ENCODE measurements around the gene PANX1. TPM values are rescaled to one million over a fixed set of nuclear protein-coding genes. Genes with fewer than 3 reads are reported as not detected.

PANX1 gene, protein sequence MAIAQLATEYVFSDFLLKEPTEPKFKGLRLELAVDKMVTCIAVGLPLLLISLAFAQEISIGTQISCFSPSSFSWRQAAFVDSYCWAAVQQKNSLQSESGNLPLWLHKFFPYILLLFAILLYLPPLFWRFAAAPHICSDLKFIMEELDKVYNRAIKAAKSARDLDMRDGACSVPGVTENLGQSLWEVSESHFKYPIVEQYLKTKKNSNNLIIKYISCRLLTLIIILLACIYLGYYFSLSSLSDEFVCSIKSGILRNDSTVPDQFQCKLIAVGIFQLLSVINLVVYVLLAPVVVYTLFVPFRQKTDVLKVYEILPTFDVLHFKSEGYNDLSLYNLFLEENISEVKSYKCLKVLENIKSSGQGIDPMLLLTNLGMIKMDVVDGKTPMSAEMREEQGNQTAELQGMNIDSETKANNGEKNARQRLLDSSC
- total RNA-seq, result 10 to 100 TPM; 10.9 to 12.5 TPM

DNA sequence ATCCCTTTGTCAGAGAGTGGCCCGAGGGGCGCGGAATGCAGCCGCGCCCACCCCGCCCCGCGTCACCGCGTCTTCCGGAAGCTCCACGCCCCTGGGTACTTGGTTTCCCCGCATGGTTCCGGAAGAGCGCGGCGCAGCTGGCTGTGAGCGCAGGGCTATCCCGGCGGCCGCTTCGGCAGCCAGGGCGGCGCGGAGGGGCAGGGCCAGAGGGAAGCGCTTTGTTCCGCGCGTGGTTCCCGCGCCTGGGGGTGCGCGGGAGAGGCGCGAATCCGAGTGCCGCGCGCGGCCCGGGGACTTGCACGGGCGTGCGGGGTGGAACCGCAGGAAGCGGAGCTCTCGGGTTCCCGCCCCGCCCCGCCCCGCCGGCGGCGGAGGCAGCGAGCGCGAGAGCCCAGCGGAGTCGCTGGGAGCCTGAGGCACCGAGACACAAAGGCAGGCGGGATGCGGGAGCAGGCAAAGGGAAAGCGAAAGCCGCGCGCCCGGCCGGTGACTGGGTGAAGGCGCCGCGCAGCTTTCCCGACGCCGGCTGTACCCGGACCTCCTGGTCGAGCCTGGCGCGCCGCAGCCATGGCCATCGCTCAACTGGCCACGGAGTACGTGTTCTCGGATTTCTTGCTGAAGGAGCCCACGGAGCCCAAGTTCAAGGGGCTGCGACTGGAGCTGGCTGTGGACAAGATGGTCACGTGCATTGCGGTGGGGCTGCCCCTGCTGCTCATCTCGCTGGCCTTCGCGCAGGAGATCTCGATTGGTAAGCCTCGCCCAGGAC lies at the start of gene PANX1:
Gene PANX1 (plus strand): TSS at position 96 of the 766 bp plus-strand sequence. CDS start 472 bp downstream, at position 568.

Other genes with a start within 250 kb of the PANX1 start
- not detected for gene HEPHL1, start 107.5 kb upstream of the PANX1 start, total RNA-seq
- not detected for gene IZUMO1R, start 175.7 kb downstream of the PANX1 start, total RNA-seq